Measurements from ENCODE around the gene TSHZ1. TPM values are rescaled to one million over a fixed set of nuclear protein-coding genes. Genes with fewer than 3 reads are reported as not detected.

The TSHZ1 gene
- polyA plus RNA-seq, 1 of the 3 experiments (the other 2 are of a cell fraction): 2.6 TPM

DNA sequence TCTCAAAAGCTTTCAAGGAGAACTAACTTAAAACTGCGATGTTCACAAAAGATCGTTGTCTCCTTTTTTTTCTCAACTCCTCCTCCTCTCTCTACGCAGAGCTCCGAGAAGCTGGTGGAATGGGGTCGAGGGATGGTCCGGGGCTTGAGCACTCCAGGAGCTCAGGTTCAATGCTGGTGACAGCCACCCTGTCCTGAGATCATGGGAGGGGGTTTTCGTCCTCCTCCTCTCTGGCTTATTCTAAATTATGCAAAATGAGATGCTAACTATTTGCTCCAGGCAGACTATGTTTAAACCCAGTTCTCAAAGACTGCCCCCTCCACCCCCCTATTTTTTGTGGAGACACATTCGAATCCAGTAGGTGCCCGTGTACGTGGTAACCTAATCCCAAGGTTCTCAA, 11.8 kb downstream of the TSHZ1 start:
- TF ChIP-seq CHD2 (IDR thresholded peaks at IDR 0.05; ENCODE audit: low read length, partially characterized antibody) (no peak), GABPA (IDR thresholded peaks at IDR 0.05; ENCODE audit: low read depth) (no peak), MEF2A (IDR thresholded peaks at IDR 0.05; ENCODE audit: borderline replicate concordance, low read depth) (no peak), JUND (IDR thresholded peaks at IDR 0.05) (no peak), NRF1 (IDR thresholded peaks at IDR 0.05; ENCODE audit: low read depth, low read length) (no peak), RXRA (IDR thresholded peaks at IDR 0.05; ENCODE audit: borderline replicate concordance, low read depth) (no peak), RFX5 (IDR thresholded peaks at IDR 0.05; ENCODE audit: low read length) (no peak), POLR2AphosphoS5 (IDR thresholded peaks at IDR 0.05; ENCODE audit: low read depth, low read length) (no peak), FOSL2 (IDR thresholded peaks at IDR 0.05; ENCODE audit: borderline replicate concordance, low read depth) (no peak), ELF1 (IDR thresholded peaks at IDR 0.05) (no peak), FOXM1 (IDR thresholded peaks at IDR 0.05; ENCODE audit: low read depth) (no peak), TAF1 (IDR thresholded peaks at IDR 0.05; ENCODE audit: borderline replicate concordance, low read depth, low read length) (no peak), EZH2phosphoT487 (IDR thresholded peaks at IDR 0.05; ENCODE audit: borderline replicate concordance, low read depth) (no peak)
- TF ChIP-seq, protein P1, sequence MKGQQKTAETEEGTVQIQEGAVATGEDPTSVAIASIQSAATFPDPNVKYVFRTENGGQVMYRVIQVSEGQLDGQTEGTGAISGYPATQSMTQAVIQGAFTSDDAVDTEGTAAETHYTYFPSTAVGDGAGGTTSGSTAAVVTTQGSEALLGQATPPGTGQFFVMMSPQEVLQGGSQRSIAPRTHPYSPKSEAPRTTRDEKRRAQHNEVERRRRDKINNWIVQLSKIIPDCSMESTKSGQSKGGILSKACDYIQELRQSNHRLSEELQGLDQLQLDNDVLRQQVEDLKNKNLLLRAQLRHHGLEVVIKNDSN (IDR thresholded peaks at IDR 0.05; ENCODE audit: borderline replicate concordance, low read depth): no peak
- TF ChIP-seq, protein P2, sequence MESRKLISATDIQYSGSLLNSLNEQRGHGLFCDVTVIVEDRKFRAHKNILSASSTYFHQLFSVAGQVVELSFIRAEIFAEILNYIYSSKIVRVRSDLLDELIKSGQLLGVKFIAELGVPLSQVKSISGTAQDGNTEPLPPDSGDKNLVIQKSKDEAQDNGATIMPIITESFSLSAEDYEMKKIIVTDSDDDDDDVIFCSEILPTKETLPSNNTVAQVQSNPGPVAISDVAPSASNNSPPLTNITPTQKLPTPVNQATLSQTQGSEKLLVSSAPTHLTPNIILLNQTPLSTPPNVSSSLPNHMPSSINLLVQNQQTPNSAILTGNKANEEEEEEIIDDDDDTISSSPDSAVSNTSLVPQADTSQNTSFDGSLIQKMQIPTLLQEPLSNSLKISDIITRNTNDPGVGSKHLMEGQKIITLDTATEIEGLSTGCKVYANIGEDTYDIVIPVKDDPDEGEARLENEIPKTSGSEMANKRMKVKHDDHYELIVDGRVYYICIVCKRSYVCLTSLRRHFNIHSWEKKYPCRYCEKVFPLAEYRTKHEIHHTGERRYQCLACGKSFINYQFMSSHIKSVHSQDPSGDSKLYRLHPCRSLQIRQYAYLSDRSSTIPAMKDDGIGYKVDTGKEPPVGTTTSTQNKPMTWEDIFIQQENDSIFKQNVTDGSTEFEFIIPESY (IDR thresholded peaks at IDR 0.05; ENCODE audit: borderline replicate concordance, low read depth): no peak
- TF ChIP-seq, protein P3, sequence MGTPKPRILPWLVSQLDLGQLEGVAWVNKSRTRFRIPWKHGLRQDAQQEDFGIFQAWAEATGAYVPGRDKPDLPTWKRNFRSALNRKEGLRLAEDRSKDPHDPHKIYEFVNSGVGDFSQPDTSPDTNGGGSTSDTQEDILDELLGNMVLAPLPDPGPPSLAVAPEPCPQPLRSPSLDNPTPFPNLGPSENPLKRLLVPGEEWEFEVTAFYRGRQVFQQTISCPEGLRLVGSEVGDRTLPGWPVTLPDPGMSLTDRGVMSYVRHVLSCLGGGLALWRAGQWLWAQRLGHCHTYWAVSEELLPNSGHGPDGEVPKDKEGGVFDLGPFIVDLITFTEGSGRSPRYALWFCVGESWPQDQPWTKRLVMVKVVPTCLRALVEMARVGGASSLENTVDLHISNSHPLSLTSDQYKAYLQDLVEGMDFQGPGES (IDR thresholded peaks at IDR 0.05; ENCODE audit: low read depth, low read length): no peak
- TF ChIP-seq, protein P4, sequence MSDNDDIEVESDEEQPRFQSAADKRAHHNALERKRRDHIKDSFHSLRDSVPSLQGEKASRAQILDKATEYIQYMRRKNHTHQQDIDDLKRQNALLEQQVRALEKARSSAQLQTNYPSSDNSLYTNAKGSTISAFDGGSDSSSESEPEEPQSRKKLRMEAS (IDR thresholded peaks at IDR 0.05; ENCODE audit: low read depth): no peak
- WGBS (ENCODE audit: low lambda C conversion rate): 95% methylated on average over 10 of the region's 10 CpGs
- H3K4me2 ChIP-seq: no peak overlapping the region
- H3K27ac ChIP-seq (ENCODE audit: low read depth in 2 of 2, low read length in 1 of 2): no peak overlapping the region
- H3K79me2 ChIP-seq (ENCODE audit: insufficient read depth): peaks cover 11% of the 10 kb centered on the region
- H3K4me3 ChIP-seq (ENCODE audit: low read depth in 2 of 2, low read length in 1 of 2): no peak overlapping the region
- POLR2A ChIA-PET: no interaction called here
- H3K27me3 ChIP-seq (ENCODE audit: insufficient read depth): no peaks in the 10 kb centered on the region
- H3K9me3 ChIP-seq: no peaks in the 10 kb centered on the region
- DNase-seq: no peak
- no peak overlapping the region for H2AFZ ChIP-seq (ENCODE audit: low read depth)
- H3K36me3 ChIP-seq (replicated peaks in 1 of 2; ENCODE audit: control insufficient read depth in 1 of 2, insufficient read depth in 2 of 2, low read length in 1 of 2): no peaks in the 10 kb centered on the region
- H3K4me1 ChIP-seq (ENCODE audit: control insufficient read depth in 1 of 2, insufficient read depth in 2 of 2, low read depth in 1 of 2, low read length in 1 of 2): peaks cover 0 to 15% of the 10 kb centered on the region in 2 experiments; a peak in 2 of 4 replicates
- H3K9ac ChIP-seq: no peak overlapping the region
- CTCF ChIA-PET: interaction anchor here (1.1 kb wide), 1 partner anchor 29 kb away, joined by 3 read pairs; no protein-coding TSS in a partner anchor
- no peaks in the 10 kb centered on the region for H3K9me2 ChIP-seq
- no peaks in the 10 kb centered on the region; the same call in 1 of the 2 replicates for H4K20me1 ChIP-seq (ENCODE audit: insufficient read depth)
- no peaks in the 10 kb centered on the region for H3F3A ChIP-seq (replicated peaks; ENCODE audit: insufficient read depth)

Data from SK-N-SH (cell line).